CD4-positive, alpha-beta T cell (primary cell): ENCODE data around the gene OR52N4. TPM values are rescaled to one million over a fixed set of nuclear protein-coding genes. Genes with fewer than 3 reads are reported as not detected.

Source experiments
- ATAC-seq: fragments of 200-7000 bp; cut with Tn5 transposase; one replicate; pipeline ENCODE4 v1.10.0; 2022; ENCODE audit warnings: mild to moderate bottlenecking; ENCODE audit not compliant: poor library complexity
- CTCF ChIA-PET: fragments of 350-600 bp; sonication (Branson Sonifier 250); formaldehyde crosslinking; loops from one replicate; lab custom pipeline; 2021; ENCODE audit warnings: antibody characterized with exemption, inconsistent platforms; lab: Charles Lee
- POLR2A ChIA-PET: fragments of 350-600 bp; sonication (Branson Sonifier 250); formaldehyde crosslinking; loops from one replicate; lab custom pipeline; 2021; ENCODE audit warnings: antibody characterized with exemption, inconsistent platforms; lab: Charles Lee
- DNase-seq, 14 experiments: peaks; one replicate each; pipeline ENCODE4 v3.0.0-alpha.2; 2013 to 2020; ENCODE audit warnings: mixed read lengths in 2 of 14
- H3K27ac ChIP-seq, 2 donors: one replicate each; pipeline versions ENCODE4 v1.5.1 to v1.7.0; 2013; ENCODE audit warnings: low read length in 2 of 2, low read depth in 1 of 2, mild to moderate bottlenecking in 1 of 2
- H3K27me3 ChIP-seq, 2 experiments: 1 replicate in 1 of 2; 2 replicates in 1 of 2; pipeline versions ENCODE4 v1.6.1 to v1.7.0; 2013; ENCODE audit warnings: low read length in 2 of 2, control low read depth in 1 of 2, mild to moderate bottlenecking in 1 of 2, moderate library complexity in 1 of 2; ENCODE audit not compliant: insufficient read depth in 2 of 2, control insufficient read depth in 1 of 2
- H3K36me3 ChIP-seq: one replicate; pipeline ENCODE4 v1.6.1; 2013; ENCODE audit warnings: low read length, control low read depth; ENCODE audit not compliant: insufficient read depth
- H3K4me1 ChIP-seq: one replicate; pipeline ENCODE4 v1.6.1; 2013; ENCODE audit warnings: low read length, control low read depth; ENCODE audit not compliant: insufficient read depth
- H3K4me3 ChIP-seq: one replicate; pipeline ENCODE4 v1.5.1; 2013; ENCODE audit warnings: mild to moderate bottlenecking, low read length, moderate library complexity
- H3K9me3 ChIP-seq, 2 experiments: 1 replicate in 1 of 2; 2 replicates in 1 of 2; pipeline versions ENCODE4 v1.6.1 to v1.7.0; 2013; ENCODE audit warnings: low read length in 2 of 2, mild to moderate bottlenecking in 2 of 2, control low read depth in 1 of 2, moderate library complexity in 1 of 2; ENCODE audit not compliant: control insufficient read depth in 1 of 2, insufficient read depth in 1 of 2
- H3K27ac Mint-ChIP-seq: one replicate; pipeline ENCODE4 v1.8.0; 2020; ENCODE audit warnings: mixed read lengths
- H3K27me3 Mint-ChIP-seq: one replicate; pipeline ENCODE4 v1.8.0; 2021; ENCODE audit warnings: mixed read lengths
- H3K36me3 Mint-ChIP-seq: one replicate; pipeline ENCODE4 v1.8.0; 2021; ENCODE audit warnings: low read depth, mixed read lengths
- H3K4me1 Mint-ChIP-seq: one replicate; pipeline ENCODE4 v1.8.0; 2021; ENCODE audit warnings: low read depth, mixed read lengths
- H3K4me3 Mint-ChIP-seq: one replicate; pipeline ENCODE4 v1.8.0; 2020; ENCODE audit warnings: mild to moderate bottlenecking, mixed read lengths
- H3K9me3 Mint-ChIP-seq: one replicate; pipeline ENCODE4 v1.8.0; 2020; ENCODE audit warnings: mixed read lengths
- CTCF ChIP-seq: fragments of 200-600 bp; IDR thresholded peaks from one replicate; pipeline ENCODE4 v1.8.0; 2022; ENCODE audit warnings: antibody characterized with exemption, mild to moderate bottlenecking
- intact Hi-C, 2 experiments: fragments of 100-400 bp; cut with DNase I in 1 of 2; cut with micrococcal nuclease in 1 of 2; formaldehyde crosslinking; loops; one replicate each; pipeline versions ENCODE4 v1.15.1 to v1.9.0; 2023 to 2025; cut with DNase I, micrococcal nuclease
- total RNA-seq, 174 experiments: library from RNA in 2 of 174; stranded (reverse) in 2 of 174; gene quantifications; one replicate each; pipeline ENCODE4 v1.2.3 and lab custom pipeline; 2021 to 2026

Gene OR52N4
- total RNA-seq, 2 experiments from 2014 or later, result 0.50 to 0.96 TPM

GRCh38 chr11:5796541-5796940 lies 42.5 kb downstream of the OR52N4 start:
- H3K36me3 Mint-ChIP-seq, result no peaks in the 10 kb centered on the region
- peaks cover 48% of the 10 kb centered on the region for H3K27me3 Mint-ChIP-seq
- no peak overlapping the region for H3K27ac Mint-ChIP-seq
- ATAC-seq (no peak), DNase-seq (no peak)
- H3K4me1 Mint-ChIP-seq, result no peaks in the 10 kb centered on the region
- Histone ChIP-seq H3K27me3 (peaks cover 0 to 10% of the 10 kb centered on the region in 2 experiments), H3K4me1 (no peaks in the 10 kb centered on the region), H3K4me3 (no peak overlapping the region), H3K27ac (no peak overlapping the region), H3K36me3 (no peaks in the 10 kb centered on the region), H3K9me3 (no peaks in the 10 kb centered on the region)
- ChIA-PET POLR2A (no interaction called here), CTCF (no interaction called here)
- intact Hi-C loops, result no loop called here
- H3K4me3 Mint-ChIP-seq, result no peak overlapping the region
- TF ChIP-seq CTCF, result no peak
- no peaks in the 10 kb centered on the region for H3K9me3 Mint-ChIP-seq

DNA sequence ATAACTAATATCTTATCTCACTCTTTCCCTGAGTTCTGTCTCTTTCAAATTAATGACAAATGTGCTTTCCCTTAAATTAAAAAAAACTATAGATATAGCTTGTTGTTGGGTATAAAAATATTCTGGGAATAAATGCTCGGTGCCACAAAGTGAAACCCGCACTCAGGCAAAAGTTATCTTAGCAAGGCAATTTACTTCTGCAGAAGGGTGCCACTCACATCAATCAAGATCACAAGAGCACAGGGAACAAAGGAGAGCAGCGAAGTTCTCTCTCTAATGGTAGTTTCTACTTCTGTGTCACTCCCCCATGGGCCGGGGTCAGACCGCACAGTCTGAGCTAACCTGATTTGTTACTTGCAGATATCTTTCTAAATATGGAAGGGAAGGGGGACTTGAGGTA lies 49.9 kb downstream of the OR52N4 start:
- peaks cover 0 to 5% of the 10 kb centered on the region in 2 experiments for H3K27me3 ChIP-seq
- DNase-seq (no peak), ATAC-seq (no peak)
- POLR2A ChIA-PET, result no interaction called here
- H3K27ac ChIP-seq, result no peak overlapping the region
- H3K27me3 Mint-ChIP-seq, result peaks cover 48% of the 10 kb centered on the region
- no peak for TF ChIP-seq CTCF
- no peak overlapping the region for H3K4me3 Mint-ChIP-seq
- H3K4me1 ChIP-seq, result peaks cover 4% of the 10 kb centered on the region
- peaks cover 0 to 3% of the 10 kb centered on the region in 2 experiments for H3K9me3 ChIP-seq
- H3K36me3 Mint-ChIP-seq, result no peaks in the 10 kb centered on the region
- peaks cover 5% of the 10 kb centered on the region for H3K9me3 Mint-ChIP-seq
- H3K4me1 Mint-ChIP-seq, result peaks cover 1% of the 10 kb centered on the region
- H3K4me3 ChIP-seq, result no peak overlapping the region
- no peaks in the 10 kb centered on the region for H3K36me3 ChIP-seq
- intact Hi-C loops, result loop anchor here in 1 of 2 experiments (10.0 kb wide), 1 partner anchor 1619 kb away; no protein-coding TSS in a partner anchor
- H3K27ac Mint-ChIP-seq, result no peak overlapping the region
- CTCF ChIA-PET, result no interaction called here

Other genes with a start within 250 kb of the OR52N4 start
- under 1 TPM in 1 of 2 experiments, not detected in 1; 0.08 TPM for gene UBQLN3, start 244.3 kb upstream of the OR52N4 start, total RNA-seq
- gene UBQLNL, start 237.5 kb upstream of the OR52N4 start, total RNA-seq, result under 1 TPM; 0.30 to 0.50 TPM
- under 1 TPM in 1 of 2 experiments, not detected in 1; 0.22 TPM for gene OR52H1, start 205.7 kb upstream of the OR52N4 start, total RNA-seq
- not detected for gene OR52B6, start 173.4 kb upstream of the OR52N4 start, total RNA-seq
- gene TRIM6, start 157.6 kb upstream of the OR52N4 start, total RNA-seq, result not detected
- gene TRIM34, start 129.2 kb upstream of the OR52N4 start, total RNA-seq, result 1 to 10 TPM; 3.0 to 3.5 TPM
- gene TRIM5, start 69.2 kb upstream of the OR52N4 start, total RNA-seq, result 1 to 10 TPM; 5.9 to 8.0 TPM
- gene TRIM22, start 64.5 kb upstream of the OR52N4 start, total RNA-seq, result 100 to 1,000 TPM; 198 to 206 TPM
- under 1 TPM; 0.14 to 0.17 TPM for gene OR56B1, start 17.8 kb upstream of the OR52N4 start, total RNA-seq
- gene OR52N5, start 29.1 kb downstream of the OR52N4 start, total RNA-seq, result not detected
- not detected for gene OR52N1, start 37.0 kb downstream of the OR52N4 start, total RNA-seq
- not detected for gene OR52N2, start 54.7 kb downstream of the OR52N4 start, total RNA-seq
- gene OR52E6, start 87.7 kb downstream of the OR52N4 start, total RNA-seq, result not detected
- not detected for gene OR52E8, start 103.4 kb downstream of the OR52N4 start, total RNA-seq
- not detected for gene OR52E4, start 126.4 kb downstream of the OR52N4 start, total RNA-seq
- not detected for gene OR52E5, start 139.0 kb downstream of the OR52N4 start, total RNA-seq
- not detected for gene OR56A3, start 188.0 kb downstream of the OR52N4 start, total RNA-seq
- gene OR56A5, start 214.3 kb downstream of the OR52N4 start, total RNA-seq, result not detected
- gene OR52L1, start 232.7 kb downstream of the OR52N4 start, total RNA-seq, result not detected